ENCODE results near the gene GLRB. TPM values are rescaled to one million over a fixed set of nuclear protein-coding genes. Genes with fewer than 3 reads are reported as not detected.
"Not testable (repeated sequence)": the region's sequence is repeated elsewhere in the genome, so short reads cannot be mapped to it uniquely, and the experiment has no call there.

The GLRB gene
- total RNA-seq, 1 donor from 2014 or later: 14.9 TPM

- no peak for DNase-seq (ENCODE audit: low spot score in 2 of 2, unreplicated experiment in 2 of 2)
- H3K36me3 Mint-ChIP-seq: no peaks in the 10 kb centered on the region
- H3K4me1 Mint-ChIP-seq: peaks cover 2% of the 10 kb centered on the region
- H3K27me3 Mint-ChIP-seq (ENCODE audit: low read depth): no peaks in the 10 kb centered on the region
- no peak for TF ChIP-seq CTCF (IDR thresholded peaks at IDR 0.05; ENCODE audit: unreplicated experiment)
- no peak overlapping the region for H3K27ac Mint-ChIP-seq
- H3K4me3 Mint-ChIP-seq: no peak overlapping the region
- H3K9me3 Mint-ChIP-seq: no peaks in the 10 kb centered on the region
Observed at GRCh38 chr4:157048248-157048647, 27.7 kb upstream of the GLRB start.

- H3K9me3 Mint-ChIP-seq: no peaks in the 10 kb centered on the region
- TF ChIP-seq CTCF (IDR thresholded peaks at IDR 0.05; ENCODE audit: unreplicated experiment): no peak
- no peaks in the 10 kb centered on the region for H3K36me3 Mint-ChIP-seq
- H3K27me3 Mint-ChIP-seq (ENCODE audit: low read depth): no peaks in the 10 kb centered on the region
- H3K4me3 Mint-ChIP-seq: no peak overlapping the region
- no peaks in the 10 kb centered on the region for H3K4me1 Mint-ChIP-seq
- no peak for DNase-seq (ENCODE audit: low spot score in 2 of 2, unreplicated experiment in 2 of 2)
- no peak overlapping the region for H3K27ac Mint-ChIP-seq
Observed at GRCh38 chr4:157050561-157050960, 25.4 kb upstream of the GLRB start.

GRCh38 chr4:157052429-157053040, 23.4 kb upstream of the GLRB start:
- no peak for DNase-seq (ENCODE audit: low spot score in 2 of 2, unreplicated experiment in 2 of 2)
- no peaks in the 10 kb centered on the region for H3K27me3 Mint-ChIP-seq (ENCODE audit: low read depth)
- H3K4me3 Mint-ChIP-seq: no peak overlapping the region
- no peak for TF ChIP-seq CTCF (IDR thresholded peaks at IDR 0.05; ENCODE audit: unreplicated experiment)
- H3K9me3 Mint-ChIP-seq: no peaks in the 10 kb centered on the region
- H3K4me1 Mint-ChIP-seq: peaks cover under 1% of the 10 kb centered on the region
- H3K36me3 Mint-ChIP-seq: no peaks in the 10 kb centered on the region
- H3K27ac Mint-ChIP-seq: no peak overlapping the region

- Mint-ChIP-seq H3K4me3 (no peak overlapping the region), H3K27ac (no peak overlapping the region), H3K27me3 (ENCODE audit: low read depth) (no peaks in the 10 kb centered on the region), H3K9me3 (no peaks in the 10 kb centered on the region), H3K4me1 (peaks cover 6% of the 10 kb centered on the region), H3K36me3 (no peaks in the 10 kb centered on the region)
- TF ChIP-seq CTCF (IDR thresholded peaks at IDR 0.05; ENCODE audit: unreplicated experiment): no peak
- no peak for DNase-seq (ENCODE audit: low spot score in 2 of 2, unreplicated experiment in 2 of 2)
Observed at GRCh38 chr4:157057218-157057617, 18.7 kb upstream of the GLRB start.

- H3K9me3 Mint-ChIP-seq; H3K4me1 Mint-ChIP-seq; H3K36me3 Mint-ChIP-seq; DNase-seq (ENCODE audit: low spot score in 2 of 2, unreplicated experiment in 2 of 2); H3K27me3 Mint-ChIP-seq (ENCODE audit: low read depth); H3K4me3 Mint-ChIP-seq: not testable (repeated sequence)
- peak overlapping the region; percentile 39 for H3K27ac Mint-ChIP-seq
Observed at GRCh38 chr4:157058899-157059298, 17.1 kb upstream of the GLRB start.

- no peak for DNase-seq (ENCODE audit: low spot score in 2 of 2, unreplicated experiment in 2 of 2)
- no peak overlapping the region for H3K4me3 Mint-ChIP-seq
- H3K4me1 Mint-ChIP-seq: peaks cover 12% of the 10 kb centered on the region
- no peaks in the 10 kb centered on the region for H3K36me3 Mint-ChIP-seq
- TF ChIP-seq CTCF (IDR thresholded peaks at IDR 0.05; ENCODE audit: unreplicated experiment): no peak
- H3K27ac Mint-ChIP-seq: no peak overlapping the region
- peaks cover 1% of the 10 kb centered on the region for H3K27me3 Mint-ChIP-seq (ENCODE audit: low read depth)
- H3K9me3 Mint-ChIP-seq: no peaks in the 10 kb centered on the region
Observed at GRCh38 chr4:157072002-157072401, 3.9 kb upstream of the GLRB start.

Measured in mesothelial cell of epicardium (in vitro differentiated cells).